SJSA1 (cell line): ENCODE data around the gene LCE1E. TPM values are rescaled to one million over a fixed set of nuclear protein-coding genes. Genes with fewer than 3 reads are reported as not detected.

Experiments
- DNase-seq, 2 experiments: peaks; one replicate each; pipeline ENCODE4 v3.0.0-alpha.2; 2015 to 2020; ENCODE audit warnings: low spot score in 2 of 2, low read depth in 1 of 2
- H3K27ac ChIP-seq: fragments of 250-450 bp; sonication (Bioruptor Pico); 2 replicates; pipeline ENCODE4 v1.5.1; 2020; ENCODE audit warnings: mild to moderate bottlenecking, moderate library complexity
- H3K27me3 ChIP-seq: fragments of 250-450 bp; sonication (Bioruptor Pico); replicated peaks from 2 replicates; pipeline ENCODE4 v1.5.1; 2020; ENCODE audit warnings: mild to moderate bottlenecking, moderate library complexity
- H3K36me3 ChIP-seq: fragments of 250-450 bp; sonication (Bioruptor Pico); 2 replicates; pipeline ENCODE4 v1.5.1; 2020; ENCODE audit warnings: mild to moderate bottlenecking
- H3K4me1 ChIP-seq: fragments of 250-450 bp; sonication (Bioruptor Pico); replicated peaks from 2 replicates; pipeline ENCODE4 v1.6.1; 2021; ENCODE audit warnings: mild to moderate bottlenecking
- H3K4me3 ChIP-seq: fragments of 250-450 bp; sonication (Bioruptor Pico); 2 replicates; pipeline ENCODE4 v1.5.1; 2020; ENCODE audit warnings: mild to moderate bottlenecking
- H3K9me3 ChIP-seq: fragments of 250-450 bp; sonication (Bioruptor Pico); replicated peaks from 2 replicates; pipeline ENCODE4 v1.5.1; 2020; ENCODE audit warnings: mild to moderate bottlenecking
- total RNA-seq: library from RNA; depleted of rRNA; stranded (reverse); fragments of >200 nt; shearing (Covaris generic); gene quantifications from 2 replicates; pipeline ENCODE4 v1.2.3, GENCODE V29; 2014; rRNA removed

The LCE1E gene
- total RNA-seq: not detected in 2 replicates

- H3K27me3 ChIP-seq: peaks cover 2% of the 10 kb centered on the region; the same call in 1 of the 2 replicates
- no peaks in the 10 kb centered on the region for H3K4me1 ChIP-seq
- H3K27ac ChIP-seq: no peak within 1 kb of the TSS
Observed at GRCh38 chr1:152786077-152786476, at the start of gene LCE1E. Gene LCE1E (plus strand): TSS chr1:152786257. CDS start chr1:152787300, 1,043 bp downstream.

GRCh38 chr1:152737997-152738396 lies 48.1 kb upstream of the LCE1E start:
- Histone ChIP-seq H3K27me3 (0 out of 2 replicates have a peak, but pooled peaks cover 5% of the 10 kb centered on the region), H3K4me3 (no peak overlapping the region), H3K9me3 (no peaks in the 10 kb centered on the region), H3K4me1 (peaks cover 23% of the 10 kb centered on the region), H3K27ac (no peak overlapping the region), H3K36me3 (no peaks in the 10 kb centered on the region)
- no peak for DNase-seq

More at GRCh38 chr1:152786077-152786476, at the start of gene LCE1E:
- H3K4me3 ChIP-seq: no peak within 1 kb of the TSS
- H3K36me3 ChIP-seq: no peaks in the 10 kb centered on the region
- no peaks in the 10 kb centered on the region for H3K9me3 ChIP-seq
- no peak for DNase-seq

- DNase-seq: peak in 1 of 2 experiments; percentile 28
Observed at GRCh38 chr1:152739841-152740240, 46.2 kb upstream of the LCE1E start.

GRCh38 chr1:152741656-152742055 lies 44.4 kb upstream of the LCE1E start:
- no peaks in the 10 kb centered on the region for H3K27me3 ChIP-seq
- H3K4me1 ChIP-seq: peaks cover 49% of the 10 kb centered on the region
- H3K9me3 ChIP-seq: no peaks in the 10 kb centered on the region
- no peaks in the 10 kb centered on the region for H3K36me3 ChIP-seq
- no peak overlapping the region for H3K4me3 ChIP-seq
- no peak for DNase-seq
- no peak overlapping the region for H3K27ac ChIP-seq

More at GRCh38 chr1:152739841-152740240, 46.2 kb upstream of the LCE1E start:
- H3K27ac ChIP-seq: no peak overlapping the region
- H3K36me3 ChIP-seq: no peaks in the 10 kb centered on the region
- no peaks in the 10 kb centered on the region for H3K9me3 ChIP-seq
- no peaks in the 10 kb centered on the region for H3K27me3 ChIP-seq
- no peak overlapping the region for H3K4me3 ChIP-seq
- peaks cover 37% of the 10 kb centered on the region for H3K4me1 ChIP-seq

GRCh38 chr1:152743371-152744145 lies 42.5 kb upstream of the LCE1E start:
- Histone ChIP-seq H3K27me3 (no peaks in the 10 kb centered on the region), H3K36me3 (no peaks in the 10 kb centered on the region), H3K27ac (no peak overlapping the region), H3K4me1 (peaks cover 49% of the 10 kb centered on the region), H3K9me3 (no peaks in the 10 kb centered on the region), H3K4me3 (no peak overlapping the region)
- no peak for DNase-seq

GRCh38 chr1:152745289-152745704 lies 40.8 kb upstream of the LCE1E start:
- Histone ChIP-seq H3K36me3 (no peaks in the 10 kb centered on the region), H3K4me1 (peaks cover 34% of the 10 kb centered on the region), H3K27ac (no peak overlapping the region; the same call in 1 of the 2 replicates), H3K27me3 (no peaks in the 10 kb centered on the region), H3K9me3 (no peaks in the 10 kb centered on the region), H3K4me3 (no peak overlapping the region)
- DNase-seq: peak in 1 of 2 experiments; percentile 35

- H3K36me3 ChIP-seq: no peaks in the 10 kb centered on the region
- no peak for DNase-seq
- no peaks in the 10 kb centered on the region for H3K27me3 ChIP-seq
- no peaks in the 10 kb centered on the region for H3K9me3 ChIP-seq
- H3K27ac ChIP-seq: no peak overlapping the region
- H3K4me3 ChIP-seq: no peak overlapping the region
- H3K4me1 ChIP-seq: peaks cover 33% of the 10 kb centered on the region
Observed at GRCh38 chr1:152745765-152746444, 40.2 kb upstream of the LCE1E start.

- H3K36me3 ChIP-seq: no peaks in the 10 kb centered on the region
- H3K9me3 ChIP-seq: no peaks in the 10 kb centered on the region
- DNase-seq: no peak
- no peak overlapping the region for H3K27ac ChIP-seq
- H3K4me3 ChIP-seq: no peak overlapping the region
- peaks cover 35% of the 10 kb centered on the region for H3K4me1 ChIP-seq
- H3K27me3 ChIP-seq: no peaks in the 10 kb centered on the region
Observed at GRCh38 chr1:152747831-152748230, 38.2 kb upstream of the LCE1E start.

- Histone ChIP-seq H3K4me3 (no peak overlapping the region), H3K27me3 (no peaks in the 10 kb centered on the region), H3K36me3 (no peaks in the 10 kb centered on the region), H3K9me3 (no peaks in the 10 kb centered on the region), H3K4me1 (peaks cover 17% of the 10 kb centered on the region), H3K27ac (peak overlapping the region; percentile 55)
- peak; percentile 78 to 84 for DNase-seq
Observed at GRCh38 chr1:152752225-152752624, 33.8 kb upstream of the LCE1E start.

GRCh38 chr1:152753586-152753985 lies 32.5 kb upstream of the LCE1E start:
- H3K27me3 ChIP-seq: no peaks in the 10 kb centered on the region
- H3K9me3 ChIP-seq: no peaks in the 10 kb centered on the region
- H3K4me3 ChIP-seq: no peak overlapping the region
- H3K4me1 ChIP-seq: peaks cover 17% of the 10 kb centered on the region
- DNase-seq: no peak
- no peaks in the 10 kb centered on the region for H3K36me3 ChIP-seq
- peak overlapping the region; percentile 55; the same call in 1 of the 2 replicates for H3K27ac ChIP-seq

GRCh38 chr1:152756872-152757271 lies 29.2 kb upstream of the LCE1E start:
- H3K4me3 ChIP-seq: no peak overlapping the region
- no peaks in the 10 kb centered on the region for H3K27me3 ChIP-seq
- no peak overlapping the region for H3K27ac ChIP-seq
- H3K36me3 ChIP-seq: no peaks in the 10 kb centered on the region
- H3K9me3 ChIP-seq: no peaks in the 10 kb centered on the region
- DNase-seq: no peak
- peaks cover 16% of the 10 kb centered on the region for H3K4me1 ChIP-seq

- no peak for DNase-seq
- no peaks in the 10 kb centered on the region for H3K9me3 ChIP-seq
- peaks cover 9% of the 10 kb centered on the region for H3K4me1 ChIP-seq
- no peak within 1 kb of the TSS for H3K4me3 ChIP-seq
- H3K27ac ChIP-seq: no peak within 1 kb of the TSS
- no peaks in the 10 kb centered on the region for H3K36me3 ChIP-seq
- H3K27me3 ChIP-seq: no peaks in the 10 kb centered on the region
Observed at GRCh38 chr1:152757747-152758146, 28.3 kb upstream of the LCE1E start, which contains the start of gene KPRP. Gene KPRP (plus strand): TSS chr1:152758025. CDS start chr1:152759589, 1,564 bp downstream.

GRCh38 chr1:152758636-152759035 lies 27.4 kb upstream of the LCE1E start:
- DNase-seq: no peak
- Histone ChIP-seq H3K27me3 (no peaks in the 10 kb centered on the region), H3K9me3 (no peaks in the 10 kb centered on the region), H3K4me1 (0 out of 2 replicates have a peak, but pooled peaks cover under 1% of the 10 kb centered on the region), H3K36me3 (no peaks in the 10 kb centered on the region), H3K4me3 (no peak overlapping the region), H3K27ac (no peak overlapping the region)
